Adipocyte (in vitro differentiated cells): Measurements from ENCODE around the gene C4orf17.

Experiments used
- DNase-seq: peaks from one replicate; pipeline ENCODE4 v3.0.0-alpha.2; 2015; ENCODE audit warnings: low read depth
- H3K27me3 ChIP-seq: replicated peaks from 2 replicates; pipeline ENCODE4 v1.7.0; 2013; ENCODE audit warnings: mild to moderate bottlenecking, low read length, moderate library complexity; ENCODE audit not compliant: control insufficient read depth, insufficient read depth
- H3K36me3 ChIP-seq: 2 replicates; pipeline ENCODE4 v1.7.0; 2013; ENCODE audit warnings: low read length, mild to moderate bottlenecking, moderate library complexity; ENCODE audit not compliant: control insufficient read depth, insufficient read depth, severe bottlenecking
- H3K4me1 ChIP-seq: 2 replicates; pipeline ENCODE4 v1.7.0; 2013; ENCODE audit warnings: mild to moderate bottlenecking, low read length, moderate library complexity; ENCODE audit not compliant: control insufficient read depth, insufficient read depth
- H3K4me3 ChIP-seq: 2 replicates; pipeline ENCODE4 v1.7.0; 2013; ENCODE audit warnings: mild to moderate bottlenecking, low read length, moderate library complexity
- H3K9ac ChIP-seq: 2 replicates; pipeline ENCODE4 v1.7.0; 2013; ENCODE audit warnings: mild to moderate bottlenecking, low read length, moderate library complexity
- H3K9me3 ChIP-seq: 2 replicates; pipeline ENCODE4 v1.7.0; 2013; ENCODE audit warnings: mild to moderate bottlenecking, low read length, moderate library complexity; ENCODE audit not compliant: control insufficient read depth

C4orf17 gene

DNA sequence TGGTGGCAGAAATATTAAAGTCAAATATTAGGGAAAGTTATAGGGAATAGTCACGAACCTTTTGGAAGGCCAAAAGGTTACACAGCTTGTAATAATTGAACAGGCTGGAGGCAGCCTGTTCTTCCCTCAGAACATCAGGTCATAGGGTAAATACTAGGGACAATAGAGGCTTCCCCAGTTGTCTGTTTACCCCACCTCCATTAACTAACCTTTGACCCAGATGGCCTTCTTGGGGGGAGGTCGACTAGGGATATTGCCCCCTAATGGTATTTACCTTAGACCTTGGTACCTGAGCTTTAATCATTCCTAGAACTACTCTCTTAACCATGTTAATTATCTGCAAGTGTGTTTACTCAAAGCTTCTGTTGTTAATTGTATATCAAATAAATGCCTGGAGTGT lies 26.0 kb downstream of the C4orf17 start:
- no peak overlapping the region for H3K9ac ChIP-seq
- H3K9me3 ChIP-seq, result no peaks in the 10 kb centered on the region
- H3K27me3 ChIP-seq, result peaks cover 2% of the 10 kb centered on the region
- H3K4me1 ChIP-seq, result no peaks in the 10 kb centered on the region
- no peaks in the 10 kb centered on the region for H3K36me3 ChIP-seq
- no peak for DNase-seq
- no peak overlapping the region for H3K4me3 ChIP-seq

DNA sequence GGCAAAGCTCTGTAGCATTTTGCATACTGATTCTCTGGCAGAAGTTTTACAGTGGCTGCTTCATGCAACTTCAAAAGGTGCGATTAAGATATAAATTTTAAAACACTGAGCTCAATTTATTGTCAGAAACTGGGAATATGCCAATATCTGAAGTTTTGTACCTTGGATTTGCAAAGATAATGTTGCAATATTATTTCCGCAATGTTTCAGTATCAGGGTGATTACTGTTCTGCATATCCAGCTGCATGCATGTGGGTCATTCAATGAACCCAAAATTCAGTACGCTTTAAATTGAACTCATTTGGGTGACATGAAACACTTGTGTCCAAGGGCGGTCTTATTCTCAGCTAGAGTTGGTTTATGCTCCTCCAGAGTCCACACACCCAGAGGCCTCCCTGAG lies 26.9 kb downstream of the C4orf17 start:
- Histone ChIP-seq H3K9me3 (no peaks in the 10 kb centered on the region), H3K9ac (no peak overlapping the region), H3K4me1 (no peaks in the 10 kb centered on the region), H3K36me3 (no peaks in the 10 kb centered on the region), H3K27me3 (peaks cover 2% of the 10 kb centered on the region), H3K4me3 (no peak overlapping the region)
- DNase-seq, result no peak

DNA sequence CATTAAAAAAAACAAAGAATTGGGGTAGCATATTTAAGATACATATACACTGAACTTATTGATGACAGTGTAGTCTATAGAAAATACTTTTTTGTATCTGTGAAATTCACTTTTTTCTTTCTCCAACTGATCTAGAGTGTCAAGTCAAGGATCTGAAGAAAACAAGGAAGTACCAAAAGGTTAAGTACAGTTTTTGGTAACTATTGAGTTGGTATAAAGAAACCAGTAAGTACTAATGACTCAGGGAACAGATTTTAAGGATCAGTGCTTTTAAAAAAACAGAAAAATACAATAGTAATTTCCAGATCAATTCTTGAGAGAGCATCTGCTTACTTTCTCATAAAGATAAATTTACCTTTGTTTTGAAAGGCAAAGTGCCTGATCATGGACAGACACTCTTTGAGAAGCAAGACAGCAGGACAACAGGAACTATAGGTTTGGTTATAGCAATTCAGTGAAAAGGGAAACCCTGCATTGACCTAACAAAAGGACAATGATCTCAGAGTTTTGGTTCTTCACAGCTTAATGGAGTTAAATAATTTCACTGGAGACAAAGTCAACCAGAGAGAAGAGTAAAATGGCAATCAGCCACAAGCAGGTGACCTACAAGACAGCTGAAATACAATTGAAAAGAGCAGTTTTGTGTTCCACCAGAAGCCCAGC lies 29.6 kb downstream of the C4orf17 start:
- Histone ChIP-seq H3K9me3 (no peaks in the 10 kb centered on the region), H3K4me3 (no peak overlapping the region), H3K4me1 (no peaks in the 10 kb centered on the region), H3K27me3 (peaks cover 2% of the 10 kb centered on the region), H3K9ac (no peak overlapping the region), H3K36me3 (no peaks in the 10 kb centered on the region)
- DNase-seq, result no peak

DNA sequence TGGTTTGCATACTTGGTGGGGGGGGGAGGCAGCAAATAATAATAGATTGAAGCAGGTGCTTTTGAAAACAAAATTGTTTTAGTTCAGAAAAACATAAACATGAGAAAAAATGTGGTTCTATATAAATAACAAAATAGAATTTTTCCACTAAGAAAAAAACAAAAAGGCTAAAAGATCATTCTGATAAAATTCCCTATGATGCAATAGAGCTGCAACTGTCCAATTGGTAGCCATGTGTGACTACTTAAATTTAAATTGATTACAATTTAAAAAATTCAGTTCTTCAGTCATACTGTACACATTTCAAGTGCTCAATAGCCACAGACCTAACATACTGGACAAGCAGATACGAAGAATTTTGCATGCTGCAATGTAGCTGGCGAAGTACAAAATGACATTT lies 42.1 kb downstream of the C4orf17 start:
- Histone ChIP-seq H3K9ac (no peak overlapping the region), H3K36me3 (peaks cover 16% of the 10 kb centered on the region), H3K9me3 (no peaks in the 10 kb centered on the region), H3K27me3 (no peaks in the 10 kb centered on the region), H3K4me1 (no peaks in the 10 kb centered on the region), H3K4me3 (no peak overlapping the region)
- peak; percentile 17 for DNase-seq

DNA sequence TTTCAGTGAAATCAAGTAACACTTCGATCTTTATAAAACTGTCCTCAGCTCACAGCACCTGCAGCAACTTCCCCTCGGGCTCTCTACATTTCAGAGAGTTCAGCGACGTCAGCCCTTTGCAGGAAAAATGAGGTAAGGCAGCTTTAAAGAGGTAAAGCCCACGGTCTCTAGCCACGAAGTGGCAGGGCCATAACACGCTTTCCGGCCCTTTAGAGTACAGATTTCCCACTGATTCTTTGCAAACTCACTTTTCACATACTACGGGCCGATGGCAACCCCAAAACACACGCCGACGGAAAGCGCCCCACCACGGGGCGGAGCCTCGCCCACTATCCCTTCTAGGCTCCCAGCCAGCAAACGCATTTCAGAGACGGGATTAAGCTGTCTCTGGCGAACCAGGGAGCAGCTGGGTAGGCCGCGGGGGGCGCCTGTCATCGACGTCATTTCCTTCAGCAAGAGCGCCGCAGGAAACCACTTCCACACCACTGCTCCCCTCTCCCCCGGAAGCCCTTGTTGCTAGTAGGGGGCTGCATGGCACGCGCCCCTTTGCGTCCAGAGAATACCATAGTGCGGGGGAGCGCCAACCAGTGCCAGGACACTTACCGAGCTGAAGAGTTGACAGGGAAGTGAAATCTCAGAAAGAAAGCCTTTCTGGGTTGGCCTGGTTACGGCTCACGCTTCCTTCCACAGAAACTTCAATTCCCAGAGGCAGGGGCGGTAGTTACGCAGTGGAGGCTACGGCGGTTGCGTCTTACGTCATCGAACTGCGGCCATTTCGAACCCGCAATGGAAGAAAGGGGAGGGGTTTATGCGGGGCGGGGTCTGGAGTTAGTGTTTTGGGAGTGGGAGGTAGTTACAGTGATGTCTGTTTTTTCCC lies 52.7 kb downstream of the C4orf17 start, which contains the start of gene TRMT10A:
TRMT10A (minus strand) TSS at position 730 of the 877 bp plus-strand sequence. CDS start 4,701 bp downstream, outside the sequence.
- peak within 1 kb of the TSS; percentile 89 for H3K4me3 ChIP-seq
- peaks cover 4% of the 10 kb centered on the region for H3K4me1 ChIP-seq
- no peaks in the 10 kb centered on the region for H3K27me3 ChIP-seq
- no peaks in the 10 kb centered on the region for H3K9me3 ChIP-seq
- DNase-seq, result peak; percentile 99
- no peaks in the 10 kb centered on the region for H3K36me3 ChIP-seq
- H3K9ac ChIP-seq, result peak within 1 kb of the TSS; percentile 97

DNA sequence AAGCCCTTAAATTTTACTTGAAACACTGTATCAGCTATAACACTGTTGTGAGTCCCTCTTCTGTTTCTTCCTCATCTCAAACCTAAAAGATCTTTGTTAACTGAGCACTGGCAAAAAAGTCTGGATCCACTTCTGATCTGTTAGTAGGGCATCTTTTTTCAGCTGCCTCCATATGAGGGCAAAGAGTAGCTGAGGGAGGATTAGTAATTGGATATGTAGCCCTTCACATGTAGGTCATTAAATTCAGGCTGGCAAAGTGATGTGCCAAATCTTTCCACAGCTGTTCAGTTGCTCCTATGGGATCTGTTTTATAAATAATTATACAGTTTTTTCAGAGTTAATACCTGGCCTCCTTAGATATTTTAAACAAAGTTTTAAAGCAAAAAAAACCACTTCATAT lies 54.1 kb downstream of the C4orf17 start:
- DNase-seq, result no peak
- H3K4me1 ChIP-seq, result peaks cover 4% of the 10 kb centered on the region
- no peak overlapping the region for H3K4me3 ChIP-seq

DNA sequence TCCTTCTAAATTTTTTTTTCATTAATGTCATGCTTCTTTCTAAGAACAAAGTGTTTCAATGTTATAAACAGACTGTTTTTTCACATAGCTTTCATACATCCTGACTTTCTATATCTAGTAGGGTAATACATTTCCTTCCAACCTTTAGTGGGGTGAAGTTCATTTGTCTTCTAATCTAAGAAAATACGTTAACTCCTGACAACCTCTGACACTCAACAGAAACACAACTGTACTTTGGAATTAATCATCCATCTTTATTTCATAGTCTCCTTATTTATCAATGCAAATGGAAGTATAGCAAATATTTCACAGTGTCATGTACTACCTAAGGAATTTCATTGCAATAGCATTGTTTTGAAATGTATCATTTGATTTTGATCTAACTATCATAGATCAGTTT lies 61.1 kb downstream of the C4orf17 start:
- no peaks in the 10 kb centered on the region for H3K27me3 ChIP-seq
- H3K9me3 ChIP-seq, result no peaks in the 10 kb centered on the region
- no peak overlapping the region for H3K4me3 ChIP-seq
- no peak overlapping the region for H3K9ac ChIP-seq
- peaks cover 7% of the 10 kb centered on the region for H3K4me1 ChIP-seq
- H3K36me3 ChIP-seq, result no peaks in the 10 kb centered on the region
- DNase-seq, result no peak

More for the DNA sequence above, 54.1 kb downstream of the C4orf17 start:
- Histone ChIP-seq H3K9me3 (no peaks in the 10 kb centered on the region), H3K27me3 (no peaks in the 10 kb centered on the region), H3K36me3 (no peaks in the 10 kb centered on the region), H3K9ac (no peak overlapping the region)

DNA sequence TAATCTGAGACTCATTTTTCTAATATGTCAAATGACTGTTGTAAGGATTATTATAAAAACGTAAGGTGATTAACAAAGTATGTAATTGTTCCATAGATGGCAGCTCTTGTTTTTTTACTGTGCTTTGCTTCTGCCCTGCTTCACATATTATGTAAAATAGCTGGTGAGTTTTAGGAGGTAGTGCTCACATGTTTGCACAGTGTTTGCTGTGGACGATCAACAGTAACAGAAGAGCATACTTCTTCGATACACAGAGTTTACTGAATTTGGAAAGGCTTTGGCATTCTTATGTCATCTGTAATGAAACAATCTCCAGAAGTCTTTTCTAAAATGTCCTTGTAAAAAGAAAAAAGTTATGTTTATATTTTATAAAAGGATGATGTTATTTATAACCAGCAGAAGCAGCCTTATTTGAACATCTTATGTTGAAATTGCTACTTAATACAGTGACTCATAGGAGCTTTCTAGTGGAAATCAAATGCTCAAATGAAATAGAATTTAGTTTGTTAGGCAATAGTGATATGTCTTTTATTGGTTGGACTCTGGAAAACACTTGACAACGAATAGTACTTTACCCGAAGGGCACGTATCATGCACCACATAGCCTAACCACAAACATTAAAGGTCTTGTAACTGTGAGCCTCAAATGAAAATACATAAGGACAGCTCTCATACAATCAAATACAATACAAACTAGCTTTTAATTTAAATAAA lies 61.9 kb downstream of the C4orf17 start:
- H3K4me3 ChIP-seq, result no peak overlapping the region
- no peak overlapping the region for H3K9ac ChIP-seq
- DNase-seq, result peak; percentile 44
- H3K9me3 ChIP-seq, result no peaks in the 10 kb centered on the region
- peaks cover 7% of the 10 kb centered on the region for H3K4me1 ChIP-seq
- no peaks in the 10 kb centered on the region for H3K27me3 ChIP-seq
- no peaks in the 10 kb centered on the region for H3K36me3 ChIP-seq

DNA sequence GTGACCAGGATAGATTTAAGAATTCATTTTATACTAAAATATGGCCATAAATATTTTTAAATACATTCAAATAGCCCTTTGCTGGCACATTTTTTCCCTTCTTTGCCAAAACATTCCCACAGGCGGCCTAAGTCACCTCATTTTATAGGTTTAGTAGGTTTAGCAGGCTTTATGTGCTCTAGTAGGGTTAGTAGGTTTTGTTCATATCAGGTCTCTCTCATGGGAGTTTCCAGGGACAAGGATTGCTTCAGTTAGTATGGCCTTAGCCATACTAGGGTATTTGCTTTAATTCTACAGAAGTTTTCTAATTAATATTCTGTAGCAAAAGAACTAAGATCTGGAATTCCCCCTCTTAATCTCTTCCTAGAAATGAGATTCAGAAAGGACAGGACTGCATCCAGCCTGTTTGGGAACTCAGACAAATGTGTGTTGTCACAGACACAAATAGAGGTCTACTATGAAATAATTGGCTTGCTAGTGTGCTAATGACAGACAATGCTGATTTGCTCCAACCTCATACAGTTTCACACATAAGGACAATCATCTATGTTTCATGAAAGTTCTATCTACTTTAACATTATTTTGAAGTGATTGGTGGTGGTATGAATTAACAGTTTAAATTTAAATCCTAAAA lies 63.0 kb downstream of the C4orf17 start:
- DNase-seq, result no peak
- Histone ChIP-seq H3K4me1 (peaks cover 7% of the 10 kb centered on the region), H3K4me3 (no peak overlapping the region), H3K9ac (no peak overlapping the region), H3K36me3 (no peaks in the 10 kb centered on the region), H3K9me3 (no peaks in the 10 kb centered on the region), H3K27me3 (no peaks in the 10 kb centered on the region)

DNA sequence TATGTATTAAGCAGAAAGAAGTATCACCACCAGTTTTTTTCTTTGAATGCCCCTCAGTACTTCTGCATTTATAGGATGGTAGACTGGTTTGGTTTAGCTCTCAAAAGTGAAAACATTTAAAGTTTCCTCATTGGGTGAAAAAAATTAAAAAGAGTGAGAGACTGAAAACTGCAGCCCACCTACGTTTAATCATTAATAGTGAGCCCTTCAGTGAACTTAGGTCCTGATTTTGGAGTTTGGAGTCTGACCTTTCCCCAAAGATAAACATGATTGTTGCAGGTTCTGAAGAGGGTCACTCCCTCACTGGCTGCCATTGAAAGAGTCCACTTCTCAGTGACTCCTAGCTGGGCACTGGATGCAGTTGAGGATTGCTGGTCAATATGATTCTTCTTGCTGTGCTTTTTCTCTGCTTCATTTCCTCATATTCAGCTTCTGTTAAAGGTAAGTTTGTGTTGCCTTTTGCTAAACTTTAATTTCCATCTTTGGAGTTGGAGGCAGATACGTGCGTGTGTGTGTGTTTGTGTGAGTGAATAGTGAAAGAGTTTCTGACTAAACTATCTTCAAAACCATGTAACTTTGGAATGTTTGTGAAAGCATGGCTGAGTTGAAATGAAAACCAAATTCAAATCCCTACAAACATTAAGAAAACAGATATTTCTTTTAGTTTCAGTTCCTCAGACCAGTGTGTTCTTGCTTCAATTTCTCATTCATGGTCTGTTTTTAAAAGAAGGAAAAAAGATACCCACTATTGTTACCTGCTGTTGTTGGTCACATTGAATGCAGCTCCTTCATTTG lies 63.9 kb downstream of the C4orf17 start, which contains the start of gene MTTP:
MTTP (plus strand) TSS at position 295 of the 795 bp plus-strand sequence; CDS start at position 381, 86 bp downstream.
- Histone ChIP-seq H3K9me3 (no peaks in the 10 kb centered on the region), H3K9ac (no peak within 1 kb of the TSS), H3K36me3 (no peaks in the 10 kb centered on the region), H3K27me3 (no peaks in the 10 kb centered on the region), H3K4me3 (no peak within 1 kb of the TSS), H3K4me1 (peaks cover 7% of the 10 kb centered on the region)
- DNase-seq, result peak; percentile 11
